A673 (cell line): ENCODE measurements around the gene PRR35. TPM values are rescaled to one million over a fixed set of nuclear protein-coding genes. Genes with fewer than 3 reads are reported as not detected.

Experiments
- BruUV-seq: library from RNA; stranded (reverse); fragments of 400-500 nt; replicated peaks from 2 replicates; lab custom pipeline; 2021; lab: Mats Ljungman, UMichigan
- CTCF ChIA-PET: fragments of 300-600 bp; sonication (Branson Sonifier 250); formaldehyde crosslinking; loops from one replicate; lab custom pipeline; 2022; ENCODE audit warnings: antibody characterized with exemption; lab: Charles Lee
- POLR2A ChIA-PET: fragments of 300-600 bp; sonication (Branson Sonifier 250); formaldehyde crosslinking; loops from one replicate; lab custom pipeline; 2022; ENCODE audit warnings: antibody characterized with exemption; ENCODE audit not compliant: low non-redundant PET; lab: Charles Lee
- DNase-seq: peaks from one replicate; pipeline ENCODE4 v3.0.0-alpha.2; 2015; ENCODE audit warnings: low spot score
- H3K27ac ChIP-seq: fragments of 200-600 bp; sonication (generic); 2 replicates; pipeline ENCODE4 v1.5.1; 2016; ENCODE audit warnings: mixed run types, low read depth, mild to moderate bottlenecking, mixed read lengths, antibody characterized with exemption, low read length; ENCODE audit not compliant: poor library complexity, severe bottlenecking
- H3K27me3 ChIP-seq: fragments of 200-600 bp; sonication (generic); replicated peaks from 2 replicates; pipeline ENCODE4 v1.6.1; 2017; ENCODE audit warnings: mixed run types, low read depth, mild to moderate bottlenecking, mixed read lengths, antibody characterized with exemption, low read length; ENCODE audit not compliant: insufficient read depth, poor library complexity
- H3K36me3 ChIP-seq: fragments of 200-600 bp; sonication (generic); 2 replicates; pipeline ENCODE4 v1.6.1; 2016; ENCODE audit warnings: mixed run types, mild to moderate bottlenecking, mixed read lengths, antibody characterized with exemption, low read length; ENCODE audit not compliant: insufficient read depth, poor library complexity, severe bottlenecking
- H3K4me1 ChIP-seq: fragments of 200-600 bp; sonication (generic); 2 replicates; pipeline ENCODE4 v1.6.1; 2017; ENCODE audit warnings: mixed run types, mild to moderate bottlenecking, mixed read lengths, antibody characterized with exemption, low read length; ENCODE audit not compliant: insufficient read depth, poor library complexity, severe bottlenecking
- H3K4me3 ChIP-seq: fragments of 200-600 bp; sonication (generic); 2 replicates; pipeline ENCODE4 v1.5.1; 2016; ENCODE audit warnings: low read depth, mixed run types, mild to moderate bottlenecking, mixed read lengths, low read length; ENCODE audit not compliant: poor library complexity, severe bottlenecking
- H3K9me3 ChIP-seq: fragments of 200-600 bp; sonication (generic); 2 replicates; pipeline ENCODE4 v1.6.1; 2016; ENCODE audit warnings: mixed run types, low read depth, mild to moderate bottlenecking, mixed read lengths, antibody characterized with exemption, low read length; ENCODE audit not compliant: poor library complexity, severe bottlenecking
- CTCF ChIP-seq: fragments of 300-800, 200-600 bp; sonication (generic); conservative IDR thresholded peaks from 2 replicates; pipeline ENCODE4 v1.5.1; 2017; ENCODE audit warnings: low read depth, mild to moderate bottlenecking, antibody characterized with exemption, low read length, moderate library complexity, mixed read lengths
- EZH2 ChIP-seq: fragments of 200-600 bp; sonication (generic); IDR thresholded peaks from 2 replicates; pipeline ENCODE4 v1.6.1; 2017; ENCODE audit warnings: borderline replicate concordance, low read depth, mild to moderate bottlenecking, mixed read lengths, antibody characterized with exemption, low read length; ENCODE audit not compliant: poor library complexity, severe bottlenecking
- intact Hi-C: fragments of 100-400 bp; cut with micrococcal nuclease; formaldehyde crosslinking; loops from one replicate; pipeline ENCODE4 v1.10.0; 2022; ENCODE audit not compliant: unreplicated experiment
- total RNA-seq: library from RNA; stranded (reverse); gene quantifications from 2 replicates; pipeline ENCODE4 v1.2.3, GENCODE V29; 2021

Gene PRR35
- total RNA-seq, 1 experiment from 2014 or later: not detected

- TF ChIP-seq CTCF: no peak
- Histone ChIP-seq H3K27ac (peak overlapping the region; percentile 99), H3K4me3 (peak overlapping the region; percentile 94), H3K9me3 (no peaks in the 10 kb centered on the region), H3K36me3 (no peaks in the 10 kb centered on the region), H3K4me1 (peaks cover 32% of the 10 kb centered on the region), H3K27me3 (no peaks in the 10 kb centered on the region)
- peak; percentile 96 for DNase-seq
- intact Hi-C loops: loop anchor here (5.0 kb wide), 1 partner anchor 48 kb away; the partner anchor contains the start of gene METTL26
- POLR2A ChIA-PET: no interaction called here
- no TSS peak for BruUV-seq
- CTCF ChIA-PET: interaction anchor here (1.2 kb wide), 1 partner anchor 9 kb away, joined by 3 read pairs; no protein-coding TSS in a partner anchor
These were observed 28.9 kb downstream of the PRR35 start for GRCh38 chr16:588889-589657.

- H3K27me3 ChIP-seq: no peaks in the 10 kb centered on the region
- peak within 1 kb of the TSS; percentile 94 for H3K4me3 ChIP-seq
- peak; percentile 99 for DNase-seq
- TF ChIP-seq EZH2 (no peak), CTCF (no peak)
- no peaks in the 10 kb centered on the region for H3K9me3 ChIP-seq
- BruUV-seq: no TSS peak
- peak within 1 kb of the TSS; percentile 99 for H3K27ac ChIP-seq
- intact Hi-C loops: loop anchor here (5.0 kb wide), 1 partner anchor 48 kb away; the partner anchor contains the start of gene METTL26
- no peaks in the 10 kb centered on the region for H3K36me3 ChIP-seq
- CTCF ChIA-PET: no interaction called here
- POLR2A ChIA-PET: no interaction called here
- H3K4me1 ChIP-seq: peaks cover 29% of the 10 kb centered on the region
These were observed 29.5 kb downstream of the PRR35 start, which contains the start of gene RAB40C for GRCh38 chr16:589658-590187. Gene RAB40C, plus strand, starts transcription at chr16:590066. Its CDS starts 226 bp downstream, at chr16:590292.

- CTCF ChIA-PET: no interaction called here
- no TSS peak for BruUV-seq
These were observed 30.1 kb downstream of the PRR35 start for GRCh38 chr16:590188-590814.

More at GRCh38 chr16:590188-590814, 30.1 kb downstream of the PRR35 start:
- peaks cover 29% of the 10 kb centered on the region for H3K4me1 ChIP-seq
- peak; percentile 37 for DNase-seq
- no peaks in the 10 kb centered on the region for H3K27me3 ChIP-seq
- no peaks in the 10 kb centered on the region for H3K9me3 ChIP-seq
- intact Hi-C loops: no loop called here
- H3K27ac ChIP-seq: peak overlapping the region; percentile 77
- POLR2A ChIA-PET: no interaction called here
- no peak for TF ChIP-seq EZH2
- no peak for TF ChIP-seq CTCF
- H3K4me3 ChIP-seq: peak overlapping the region; percentile 94
- H3K36me3 ChIP-seq: no peaks in the 10 kb centered on the region
